Uterus (tissue), 2 donors: ENCODE data around the gene NOS1AP.

Experiments
- CTCF ChIP-seq, 4 experiments: fragments of 200-600 bp in 2 of 4; fragments of 450-650 bp in 2 of 4; sonication (generic) in 2 of 4; IDR thresholded peaks; one replicate each; pipeline ENCODE4 v1.5.1; 2016 to 2019; ENCODE audit warnings: antibody characterized with exemption in 4 of 4, mild to moderate bottlenecking in 2 of 4, moderate library complexity in 1 of 4
- POLR2A ChIP-seq, 2 donors: fragments of 450-650 bp; IDR thresholded peaks; one replicate each; pipeline ENCODE4 v1.6.1; 2016; ENCODE audit warnings: antibody characterized with exemption in 2 of 2, mild to moderate bottlenecking in 1 of 2, moderate library complexity in 1 of 2

GRCh38 chr1:162074276-162075005, 5.0 kb downstream of the NOS1AP start:
- TF ChIP-seq CTCF (IDR thresholded peaks at IDR 0.05) (no peak), POLR2A (IDR thresholded peaks at IDR 0.05) (no peak)
